CD1c-positive myeloid dendritic cell (primary cell): ENCODE data around the gene CD22.
A peak's percentile ranks its signal among the peaks of the same experiment; 100 is the strongest.
"Not testable (repeated sequence)": the region's sequence is repeated elsewhere in the genome, so short reads cannot be mapped to it uniquely, and the experiment has no call there.

Experiments used
- DNase-seq: peaks from one replicate; pipeline ENCODE4 v3.0.0-alpha.2; 2016; ENCODE audit errors: extremely low spot score

Gene CD22

DNA sequence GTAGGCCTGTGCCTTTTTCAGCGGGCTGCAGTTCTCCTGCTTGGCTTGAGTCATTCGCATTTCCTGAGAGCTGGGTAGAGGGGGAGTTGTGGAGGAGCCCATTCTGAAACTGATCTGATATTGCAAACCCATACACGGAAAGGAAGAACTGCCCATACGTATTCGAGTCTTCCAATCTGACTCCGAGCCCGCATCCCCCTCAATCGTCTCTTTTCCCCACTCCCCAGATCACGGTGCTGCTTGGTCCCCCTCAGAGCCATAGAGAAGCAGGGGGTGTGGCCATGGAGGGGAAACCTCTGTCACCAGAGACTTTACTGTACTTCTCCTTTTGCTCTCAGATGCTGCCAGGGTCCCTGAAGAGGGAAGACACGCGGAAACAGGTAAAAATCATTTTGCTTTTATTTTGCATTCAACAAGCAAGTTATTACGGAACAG lies at the start of gene CD22:
CD22 (plus strand) TSS at position 337 of the 435 bp plus-strand sequence. CDS start 2,854 bp downstream, outside the sequence.
- DNase-seq = peak; percentile 48

DNA sequence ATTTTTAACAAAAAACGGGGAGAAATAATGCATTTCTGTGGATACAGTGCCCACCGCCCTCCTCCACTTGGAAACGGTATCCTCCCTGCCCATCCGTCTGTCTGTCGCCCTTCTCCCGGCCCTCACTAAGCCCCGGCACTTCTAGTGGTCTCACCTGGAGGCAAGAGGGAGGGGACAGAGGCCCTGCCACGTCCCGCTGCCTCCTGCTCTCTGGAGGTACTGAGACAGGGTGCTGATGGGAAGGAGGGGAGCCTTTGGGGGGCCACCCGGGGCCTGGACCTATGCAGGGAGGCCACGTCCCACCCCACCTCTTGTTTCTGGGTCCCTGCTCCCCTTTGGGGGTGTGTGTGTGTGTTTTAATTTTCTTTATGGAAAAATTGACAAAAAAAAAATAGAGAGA lies 49.6 kb upstream of the CD22 start:
- DNase-seq = no peak

DNA sequence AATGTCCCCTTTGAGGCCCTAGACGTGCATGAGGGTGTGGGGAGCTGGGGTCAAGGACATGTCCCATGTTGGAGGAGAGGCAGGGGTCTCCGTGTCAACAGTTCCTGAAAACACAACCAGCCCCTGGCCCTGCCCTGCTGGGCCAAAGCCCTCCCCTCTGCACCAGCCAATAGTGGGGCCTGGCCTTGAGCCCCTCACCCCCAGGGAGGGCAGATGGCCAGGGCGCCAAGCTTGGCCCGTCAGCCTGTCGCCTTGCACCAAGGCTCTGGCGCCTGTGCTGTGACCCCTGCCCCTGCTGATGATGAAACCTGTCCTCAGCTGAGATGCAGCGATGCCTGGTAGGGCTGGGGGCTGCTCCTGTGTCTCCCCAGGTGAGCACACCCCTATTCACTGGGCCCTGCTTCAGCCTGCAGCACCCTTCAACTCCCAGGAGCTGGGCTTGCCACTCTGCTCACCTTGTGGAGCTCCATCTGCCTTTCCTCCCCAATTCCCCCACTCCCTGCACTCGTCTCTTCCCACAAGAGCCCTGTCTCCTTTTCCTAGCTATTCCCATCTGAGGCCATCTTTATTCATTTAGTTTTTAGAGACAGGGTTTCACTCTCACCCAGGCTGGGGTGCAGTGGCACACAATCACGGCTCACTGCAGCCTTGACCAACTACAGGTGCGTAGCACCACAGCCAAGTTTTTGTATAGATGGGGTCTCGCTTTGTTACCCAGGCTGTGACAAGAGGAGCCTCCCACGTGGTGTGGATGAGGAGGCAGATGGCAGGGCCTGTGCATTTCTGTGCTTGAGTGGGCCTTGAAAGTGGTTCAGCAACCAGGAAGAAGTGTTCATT lies 48.8 kb upstream of the CD22 start:
- DNase-seq = no peak

DNA sequence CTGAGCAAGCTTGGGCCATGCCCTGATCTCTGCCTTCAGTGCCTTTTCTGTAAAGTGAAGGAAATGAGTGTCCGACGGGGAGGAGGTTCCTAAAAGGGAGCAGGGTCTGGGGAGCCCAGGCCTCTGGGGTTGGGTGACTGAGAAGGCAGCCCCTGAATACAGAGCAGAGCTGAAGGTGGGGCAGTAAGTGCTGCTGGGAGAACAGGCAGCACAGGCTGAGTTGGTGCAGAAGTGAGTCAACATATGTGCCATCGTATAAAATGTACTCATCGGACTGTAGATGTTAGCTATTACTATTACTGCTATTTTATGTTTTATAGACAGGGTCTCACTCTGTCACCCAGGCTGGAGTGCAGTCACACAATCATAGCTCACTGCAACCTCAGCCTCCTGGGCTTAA lies 47.7 kb upstream of the CD22 start:
- DNase-seq = peak; percentile 20

DNA sequence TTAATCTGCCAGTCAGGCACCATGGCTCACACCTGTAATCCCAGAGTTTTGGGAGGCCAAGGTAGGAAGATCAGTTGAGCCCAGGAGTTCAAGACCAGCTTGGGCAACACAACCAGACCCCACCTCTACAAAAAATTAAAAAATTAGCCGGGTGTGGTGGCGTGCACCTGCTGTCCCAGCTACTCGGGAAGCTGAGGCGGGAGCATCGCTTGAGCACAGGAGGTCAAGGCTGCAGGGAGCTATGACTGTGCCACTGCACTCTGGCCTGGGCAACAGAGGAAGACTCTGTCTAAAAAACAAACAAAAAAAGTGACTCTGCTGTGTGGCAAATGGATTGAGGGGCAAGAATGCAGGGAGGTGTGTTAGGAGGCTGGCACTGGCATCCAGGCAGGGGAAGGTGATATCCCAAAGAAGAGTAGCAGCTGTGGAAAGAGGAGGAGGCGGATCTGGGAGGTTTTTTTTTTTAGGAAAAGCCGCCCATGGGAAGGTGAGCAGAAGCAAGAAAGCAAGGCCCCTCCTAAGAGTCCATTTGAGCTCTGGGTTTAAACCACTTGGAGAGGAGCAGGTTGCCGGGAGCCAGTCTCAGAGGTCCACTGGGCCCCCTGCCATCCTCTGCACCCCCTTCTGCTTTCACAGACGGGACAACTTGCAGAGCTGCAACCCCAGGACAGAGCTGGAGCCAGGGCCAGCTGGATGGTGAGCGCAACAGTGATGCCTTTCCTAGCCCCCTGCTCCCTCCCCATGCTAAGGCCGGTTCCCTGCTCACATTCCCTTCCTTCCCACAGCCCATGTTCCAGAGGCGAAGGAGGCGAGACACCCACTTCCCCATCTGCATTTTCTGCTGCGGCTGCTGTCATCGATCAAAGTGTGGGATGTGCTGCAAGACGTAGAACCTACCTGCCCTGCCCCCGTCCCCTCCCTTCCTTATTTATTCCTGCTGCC lies 44.6 kb upstream of the CD22 start:
- peak; percentile 50 for DNase-seq

DNA sequence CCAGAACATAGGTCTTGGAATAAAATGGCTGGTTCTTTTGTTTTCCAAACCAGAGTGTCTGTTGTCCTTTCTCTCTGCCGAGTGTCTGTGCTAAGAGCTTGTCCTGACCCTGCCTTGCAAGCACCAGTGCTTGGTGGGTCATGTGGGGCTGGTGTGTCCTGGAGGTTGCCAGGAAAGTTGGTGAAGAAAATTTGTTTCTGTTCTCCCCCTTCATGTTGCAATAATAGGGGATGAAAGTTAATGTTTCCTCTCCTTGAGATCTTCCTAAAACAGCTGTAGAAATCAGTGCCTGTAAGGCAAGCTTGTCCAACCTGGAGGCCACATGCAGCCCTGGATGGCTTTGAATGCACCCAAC lies 43.9 kb upstream of the CD22 start:
- DNase-seq = peak; percentile 26

DNA sequence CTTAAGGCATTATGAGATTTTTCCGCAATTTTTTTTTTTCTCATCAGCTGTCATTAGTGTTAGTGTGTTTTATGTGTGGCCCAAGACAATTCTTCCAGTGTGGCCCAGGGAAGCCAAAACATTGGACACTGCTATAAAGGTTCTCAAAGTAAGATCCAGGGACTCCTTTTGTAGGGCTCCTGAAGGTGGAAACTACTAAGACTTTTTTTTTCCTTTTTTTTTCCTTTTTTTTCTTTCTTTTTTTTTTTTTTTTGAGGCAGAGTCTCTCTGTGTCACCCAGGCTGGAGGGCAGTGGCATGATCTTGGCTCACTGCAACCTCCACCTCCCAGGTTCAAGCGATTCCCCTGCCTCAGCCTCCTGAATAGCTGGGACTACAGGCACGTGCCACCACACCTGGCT lies 43.5 kb upstream of the CD22 start:
- DNase-seq = not testable (repeated sequence)

DNA sequence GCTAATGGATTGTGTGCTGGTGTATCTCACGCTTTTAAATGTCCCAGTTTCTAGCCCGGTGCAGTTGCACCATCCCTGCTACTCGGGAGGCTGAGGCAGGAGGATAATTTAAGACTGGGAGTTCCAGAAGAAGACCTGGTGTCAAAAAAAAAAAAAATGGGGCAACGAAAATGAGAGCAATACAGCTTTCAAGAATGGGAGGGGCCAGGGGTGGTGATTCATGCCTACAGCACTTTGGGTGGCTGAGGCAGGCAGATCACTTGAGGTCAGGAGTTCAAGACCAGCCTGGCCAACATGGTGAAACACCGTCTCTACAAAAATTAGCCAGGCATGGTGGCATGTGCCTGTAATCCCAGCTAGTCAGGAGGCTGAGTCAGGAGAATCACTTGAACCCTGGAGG lies 42.9 kb upstream of the CD22 start:
- DNase-seq = not testable (repeated sequence)

DNA sequence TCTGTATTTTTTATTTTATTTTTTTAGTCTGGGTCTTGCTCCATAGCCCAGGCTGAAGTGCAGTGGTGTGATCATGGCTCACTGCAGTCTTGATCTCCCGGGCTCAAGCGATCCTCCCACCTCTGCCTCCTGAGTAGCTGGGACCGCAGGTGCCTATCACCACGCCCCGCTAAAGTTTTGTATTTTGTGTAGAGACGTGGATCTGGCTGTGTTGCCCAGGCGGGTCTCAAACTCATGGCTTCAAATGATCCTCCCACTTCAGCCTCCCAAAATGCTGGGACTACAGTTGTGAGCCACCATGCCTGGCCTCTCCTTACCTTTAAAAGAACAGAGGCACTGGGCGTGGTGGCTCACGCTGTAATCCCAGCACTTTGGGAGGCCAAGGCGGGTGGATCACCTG lies 41.3 kb upstream of the CD22 start:
- no peak for DNase-seq

DNA sequence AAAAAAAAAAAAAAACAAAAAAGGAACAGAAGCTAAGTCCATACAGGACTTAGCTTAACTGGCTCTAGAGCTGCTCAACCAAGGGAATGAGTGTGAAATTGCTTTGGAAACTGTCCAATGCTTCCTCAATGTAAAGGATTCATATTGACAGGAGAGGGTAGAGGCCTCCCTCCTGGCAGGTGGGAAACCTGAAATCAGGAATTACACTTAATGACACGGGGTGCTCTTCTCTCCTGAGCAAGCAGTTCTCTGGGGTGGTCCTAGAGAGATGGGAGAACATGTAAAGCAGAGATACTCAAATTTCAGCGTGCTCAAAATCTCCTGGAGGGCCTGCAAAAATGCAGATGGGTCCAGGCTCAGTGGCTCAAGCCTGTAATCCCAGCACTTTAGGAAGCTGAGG lies 40.7 kb upstream of the CD22 start:
- DNase-seq = no peak

DNA sequence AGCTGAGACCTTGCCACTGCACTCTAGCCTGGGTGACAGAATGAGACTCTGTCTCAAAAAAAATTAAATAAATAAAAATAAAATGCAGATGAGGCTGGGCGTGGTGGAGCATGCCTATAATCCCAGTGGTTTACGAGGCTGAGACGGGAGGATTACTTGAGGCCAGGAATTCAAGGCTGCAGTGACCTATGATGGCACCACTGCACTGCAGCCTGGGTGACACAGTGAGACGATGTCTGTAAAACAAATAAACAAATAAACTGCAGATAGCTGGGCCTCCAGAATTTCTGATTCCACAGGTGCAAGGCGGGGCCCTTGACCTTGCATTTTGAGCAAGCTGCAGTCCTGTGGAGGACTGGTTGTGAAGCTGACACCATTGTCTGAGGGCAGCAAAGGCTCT lies 40.1 kb upstream of the CD22 start:
- DNase-seq = no peak

DNA sequence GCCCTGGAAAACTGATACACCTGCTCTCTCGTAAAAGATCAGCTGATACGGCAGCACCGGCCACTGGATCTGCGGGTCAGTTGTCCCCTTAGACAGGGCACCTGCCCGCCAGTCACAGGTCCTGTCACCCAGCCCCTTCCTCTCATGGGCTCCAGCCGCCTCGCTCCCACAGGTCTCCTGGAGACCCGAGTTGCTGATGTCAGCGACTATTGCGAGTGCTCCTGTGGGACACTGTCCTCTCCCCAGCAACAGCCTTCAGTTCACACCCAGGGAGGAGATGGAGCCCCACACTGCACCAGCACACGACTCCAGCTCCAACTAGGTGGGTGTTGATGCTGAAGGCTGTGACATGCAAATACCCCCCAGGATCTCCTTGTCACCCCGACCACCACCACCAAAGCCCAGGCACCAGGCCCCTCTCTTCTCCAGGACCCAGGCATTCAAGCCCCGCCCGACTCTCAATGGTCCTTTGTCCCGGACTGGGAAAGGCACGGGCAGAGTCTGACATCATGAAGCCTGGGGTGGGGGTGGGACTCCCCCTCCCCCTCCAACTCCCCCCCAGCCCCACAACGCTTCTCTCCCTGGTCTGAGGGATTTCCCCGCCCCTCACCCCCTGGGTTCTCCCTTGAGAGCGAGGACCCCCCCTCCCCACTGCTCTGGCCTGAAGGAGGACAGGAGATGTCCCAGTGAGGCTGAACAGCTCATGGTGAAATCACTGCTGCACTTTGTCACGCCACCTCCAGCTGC lies 38.4 kb upstream of the CD22 start:
- DNase-seq = no peak

DNA sequence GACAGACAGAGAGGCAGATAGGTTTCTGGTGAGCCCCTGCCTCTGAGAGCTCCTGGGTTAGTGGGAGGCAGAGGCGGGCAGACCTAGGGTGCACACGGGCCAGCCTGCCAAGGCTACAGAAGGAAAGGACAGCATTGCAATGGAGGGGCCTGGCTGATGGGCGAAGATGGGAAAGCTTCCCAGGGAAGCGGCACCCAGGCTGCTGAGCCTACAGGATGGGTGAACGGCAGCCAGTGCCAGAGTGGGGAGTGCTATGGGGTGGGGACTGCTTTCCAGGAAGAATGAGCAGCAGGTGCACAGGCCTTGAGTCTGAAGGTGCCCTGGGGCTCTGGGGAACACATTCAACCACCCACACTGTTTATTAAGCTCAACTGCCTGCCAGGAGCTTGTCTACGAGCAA lies 37.7 kb upstream of the CD22 start:
- DNase-seq = no peak

DNA sequence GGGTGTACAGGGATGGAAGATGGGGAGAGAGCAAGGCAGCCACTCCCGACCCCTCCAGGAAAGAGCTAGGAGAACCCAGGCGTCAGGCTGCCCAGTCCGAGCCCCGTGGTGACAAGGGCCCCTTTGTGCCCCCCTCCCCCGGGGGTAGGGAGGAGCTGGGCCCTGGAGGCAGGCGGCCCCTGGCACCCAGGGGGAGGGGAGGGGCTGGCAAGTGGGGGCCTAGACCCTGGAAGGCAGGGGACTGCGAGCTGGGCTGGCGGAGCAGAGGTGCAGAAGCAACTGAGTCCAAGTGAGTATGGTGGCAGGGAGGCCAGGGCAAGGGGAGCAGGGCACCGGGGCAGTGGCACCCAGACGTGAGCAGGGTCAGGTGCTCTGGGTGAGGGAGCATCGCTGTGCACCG lies 37.1 kb upstream of the CD22 start, which contains the start of gene MAG:
MAG (plus strand) TSS at position 246 of the 400 bp plus-strand sequence. CDS start 3,248 bp downstream, outside the sequence.
- no peak for DNase-seq

DNA sequence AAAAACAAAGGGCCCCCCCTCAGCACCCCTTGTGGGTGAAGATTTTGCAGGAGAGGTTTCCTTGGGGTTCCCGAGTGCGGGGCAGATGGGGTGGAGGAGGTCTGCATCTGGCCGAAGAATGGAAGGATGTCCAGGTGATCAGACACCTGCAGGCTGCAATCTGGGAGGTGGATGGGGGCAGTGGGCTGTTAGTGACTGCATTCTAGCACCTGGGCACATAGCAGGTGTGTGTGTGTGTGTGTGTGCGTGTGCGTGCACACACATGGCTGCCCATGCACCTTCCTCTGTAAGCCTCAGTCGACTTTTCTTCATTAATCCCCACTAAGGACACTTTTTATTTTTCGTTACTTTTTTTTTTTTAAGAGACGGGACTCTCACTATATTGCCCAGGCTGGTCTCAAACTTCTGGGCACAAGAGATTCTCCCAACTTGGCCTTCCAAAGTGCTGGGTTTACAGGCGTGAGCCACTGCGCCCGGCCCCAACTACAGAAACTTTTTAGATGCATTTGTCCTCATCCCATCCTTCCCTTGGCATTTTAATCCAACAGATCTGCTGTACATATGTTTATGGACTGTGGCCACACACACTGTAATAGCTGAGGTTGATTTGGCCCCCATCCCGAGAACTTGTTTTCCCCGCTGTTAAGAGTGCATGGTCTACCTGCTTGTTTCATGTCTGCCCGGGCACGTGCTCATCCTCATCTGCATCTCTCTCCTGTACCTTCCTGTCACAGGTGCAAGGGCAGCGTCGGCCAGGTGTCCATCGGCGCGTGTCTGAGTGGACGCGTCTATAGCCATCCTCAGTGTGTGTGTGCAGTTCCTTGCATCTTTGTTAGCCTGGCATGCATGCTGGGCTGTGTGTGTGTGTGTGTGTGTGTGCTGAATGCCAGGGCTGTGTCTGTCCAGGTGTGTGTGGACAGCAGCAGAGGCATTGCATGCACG lies 36.3 kb upstream of the CD22 start:
- DNase-seq = no peak

DNA sequence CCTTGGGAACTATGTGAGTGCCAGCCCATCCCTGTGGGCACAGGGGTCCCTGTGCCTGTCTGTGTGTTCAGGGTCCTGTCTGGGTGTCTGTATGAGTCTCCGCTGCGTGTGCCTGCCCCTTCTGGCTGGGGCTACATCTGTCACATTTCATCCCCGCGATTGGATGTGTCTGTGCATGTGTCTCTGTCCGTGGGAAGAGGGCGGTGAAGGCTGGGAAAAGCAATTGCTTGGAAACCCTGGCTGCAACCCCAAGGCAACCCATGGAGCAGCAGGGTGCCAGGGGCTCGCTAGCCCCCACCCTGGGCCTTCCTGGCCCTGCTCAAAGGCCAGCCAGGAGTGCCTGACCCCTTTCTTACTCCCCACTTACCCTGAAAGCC lies 35.6 kb upstream of the CD22 start:
- no peak for DNase-seq

DNA sequence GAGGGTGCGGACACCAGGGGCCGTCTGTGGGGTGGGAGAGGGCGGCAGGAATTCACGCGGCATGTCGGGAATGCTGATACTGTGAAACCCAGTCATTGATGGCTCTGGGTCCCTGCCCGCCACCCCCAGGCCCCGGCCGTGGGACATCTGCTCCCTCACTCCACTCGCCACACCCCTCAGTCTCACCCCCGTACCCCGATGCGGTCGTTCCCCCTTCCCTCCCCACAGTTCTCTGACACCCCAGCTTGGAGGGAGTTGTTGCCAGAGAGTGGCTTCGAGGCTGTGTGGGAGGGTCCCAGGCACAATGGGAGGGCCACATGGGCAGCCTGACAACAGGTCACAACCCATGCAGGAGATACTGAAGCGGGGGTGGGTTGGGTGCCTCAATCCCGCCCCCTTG lies 35.2 kb upstream of the CD22 start:
- no peak for DNase-seq

DNA sequence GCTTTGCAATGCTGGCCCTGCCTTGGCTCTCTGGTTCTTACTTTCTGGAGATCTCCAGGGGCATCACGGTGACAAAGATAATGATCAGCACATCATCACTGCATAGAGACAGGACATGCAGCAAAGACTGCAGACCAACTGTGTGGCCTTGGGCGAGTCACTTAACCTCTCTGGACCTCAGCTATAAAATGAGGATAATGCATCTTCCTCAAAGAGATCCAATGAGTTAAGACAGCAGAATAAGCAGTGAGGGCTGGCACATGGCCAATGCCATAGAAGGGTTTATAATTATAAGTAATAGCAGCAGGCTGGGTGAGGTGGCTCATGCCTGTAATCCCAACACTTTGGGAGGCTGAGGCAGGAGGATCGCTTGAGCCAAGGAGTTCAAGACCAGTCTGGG lies 34.7 kb upstream of the CD22 start:
- no peak for DNase-seq

DNA sequence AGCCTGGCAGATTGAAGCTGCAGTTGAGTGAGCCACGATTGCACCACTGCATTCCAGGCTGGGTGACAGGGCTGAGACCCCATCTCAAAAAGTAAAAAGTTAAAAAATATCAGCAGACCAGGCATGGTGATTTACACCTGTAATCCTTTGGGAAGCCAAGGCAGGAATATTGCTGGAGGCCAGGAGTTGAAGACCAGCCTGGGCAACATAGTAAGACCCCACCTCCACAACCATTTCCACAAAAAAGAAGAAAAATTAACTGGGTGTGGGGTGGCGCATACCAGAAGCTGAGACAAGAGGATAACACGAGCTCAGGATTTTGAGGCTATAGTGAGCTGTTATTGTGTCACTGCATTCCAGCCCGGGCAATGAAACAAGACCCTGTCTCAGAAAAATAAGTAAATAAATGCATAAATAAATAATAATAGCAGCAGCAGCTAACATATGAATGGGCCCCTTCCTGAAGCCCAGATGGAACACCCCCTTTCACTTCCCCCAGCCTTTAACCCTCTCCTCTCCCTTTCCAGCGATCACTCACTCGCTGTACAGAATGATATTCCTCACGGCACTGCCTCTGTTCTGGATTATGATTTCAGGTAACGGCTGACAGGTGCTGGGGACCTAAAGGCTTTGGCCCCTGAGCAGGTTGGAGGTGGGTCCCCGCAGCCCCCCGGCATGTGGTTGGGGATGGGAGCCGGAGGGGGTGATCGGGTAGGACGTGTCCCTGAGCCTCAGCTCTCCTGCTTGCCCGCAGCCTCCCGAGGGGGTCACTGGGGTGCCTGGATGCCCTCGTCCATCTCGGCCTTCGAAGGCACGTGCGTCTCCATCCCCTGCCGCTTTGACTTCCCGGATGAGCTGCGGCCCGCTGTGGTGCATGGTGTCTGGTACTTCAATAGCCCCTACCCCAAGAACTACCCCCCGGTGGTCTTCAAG lies 33.9 kb upstream of the CD22 start:
- no peak for DNase-seq
